Astrocyte of the spinal cord (primary cell): Measurements from ENCODE around the gene VSTM2B.
A peak's percentile ranks its signal among the peaks of the same experiment; 100 is the strongest.

Experiments used
- DNase-seq: peaks from one replicate; pipeline ENCODE4 v3.0.0; 2011; ENCODE audit warnings: low read depth, low spot score
- H3K4me3 ChIP-seq: 2 replicates; pipeline ENCODE4 v1.5.1; 2011; ENCODE audit warnings: low read depth, mild to moderate bottlenecking, low read length, moderate library complexity
- in situ Hi-C: cut with HindIII; loops from 2 replicates; pipeline ENCODE4 v1.10.0; 2017; ENCODE audit warnings: low sequenced_read_pairs
- TF ChIP-seq, protein P1 (sequence below): IDR thresholded peaks from 2 replicates; pipeline ENCODE4 v1.5.1; 2012; ENCODE audit warnings: low read depth, mild to moderate bottlenecking, low read length, inconsistent platforms

VSTM2B gene

DNA sequence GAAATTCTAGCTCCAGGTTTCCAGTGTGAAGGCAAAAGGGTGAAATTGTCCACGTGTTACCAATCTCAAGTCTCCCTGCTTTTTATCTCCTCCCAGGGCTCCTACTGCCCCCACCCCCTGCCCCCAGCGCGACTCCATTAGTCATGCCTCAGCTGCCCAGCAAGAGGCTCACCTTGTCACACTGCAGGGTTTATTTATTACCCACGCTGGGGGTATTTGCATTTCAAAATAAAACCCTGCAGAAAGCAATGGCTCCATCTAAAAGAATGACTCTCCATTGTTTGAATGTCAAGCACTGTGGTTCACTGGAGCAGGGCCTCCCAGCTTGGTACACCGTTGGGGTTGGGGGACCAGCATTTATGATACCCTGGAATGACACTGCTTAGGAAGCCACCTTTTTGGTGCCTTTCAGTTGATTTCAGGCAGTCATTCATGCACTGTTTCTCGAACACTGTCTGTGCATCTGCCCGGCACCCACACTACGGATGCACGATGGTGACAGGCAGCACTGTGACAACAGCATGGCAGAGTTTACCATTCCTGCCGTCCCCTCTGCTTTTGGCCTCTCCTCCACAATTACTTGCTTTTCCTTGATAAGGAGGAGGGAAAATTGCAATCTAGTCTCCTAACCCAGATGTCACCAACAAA is 70.4 kb downstream of the VSTM2B start:
- DNase-seq, result no peak
- TF ChIP-seq, protein P1, sequence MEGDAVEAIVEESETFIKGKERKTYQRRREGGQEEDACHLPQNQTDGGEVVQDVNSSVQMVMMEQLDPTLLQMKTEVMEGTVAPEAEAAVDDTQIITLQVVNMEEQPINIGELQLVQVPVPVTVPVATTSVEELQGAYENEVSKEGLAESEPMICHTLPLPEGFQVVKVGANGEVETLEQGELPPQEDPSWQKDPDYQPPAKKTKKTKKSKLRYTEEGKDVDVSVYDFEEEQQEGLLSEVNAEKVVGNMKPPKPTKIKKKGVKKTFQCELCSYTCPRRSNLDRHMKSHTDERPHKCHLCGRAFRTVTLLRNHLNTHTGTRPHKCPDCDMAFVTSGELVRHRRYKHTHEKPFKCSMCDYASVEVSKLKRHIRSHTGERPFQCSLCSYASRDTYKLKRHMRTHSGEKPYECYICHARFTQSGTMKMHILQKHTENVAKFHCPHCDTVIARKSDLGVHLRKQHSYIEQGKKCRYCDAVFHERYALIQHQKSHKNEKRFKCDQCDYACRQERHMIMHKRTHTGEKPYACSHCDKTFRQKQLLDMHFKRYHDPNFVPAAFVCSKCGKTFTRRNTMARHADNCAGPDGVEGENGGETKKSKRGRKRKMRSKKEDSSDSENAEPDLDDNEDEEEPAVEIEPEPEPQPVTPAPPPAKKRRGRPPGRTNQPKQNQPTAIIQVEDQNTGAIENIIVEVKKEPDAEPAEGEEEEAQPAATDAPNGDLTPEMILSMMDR, result no peak
- in situ Hi-C loops, result no loop called here
- no peak overlapping the region for H3K4me3 ChIP-seq

DNA sequence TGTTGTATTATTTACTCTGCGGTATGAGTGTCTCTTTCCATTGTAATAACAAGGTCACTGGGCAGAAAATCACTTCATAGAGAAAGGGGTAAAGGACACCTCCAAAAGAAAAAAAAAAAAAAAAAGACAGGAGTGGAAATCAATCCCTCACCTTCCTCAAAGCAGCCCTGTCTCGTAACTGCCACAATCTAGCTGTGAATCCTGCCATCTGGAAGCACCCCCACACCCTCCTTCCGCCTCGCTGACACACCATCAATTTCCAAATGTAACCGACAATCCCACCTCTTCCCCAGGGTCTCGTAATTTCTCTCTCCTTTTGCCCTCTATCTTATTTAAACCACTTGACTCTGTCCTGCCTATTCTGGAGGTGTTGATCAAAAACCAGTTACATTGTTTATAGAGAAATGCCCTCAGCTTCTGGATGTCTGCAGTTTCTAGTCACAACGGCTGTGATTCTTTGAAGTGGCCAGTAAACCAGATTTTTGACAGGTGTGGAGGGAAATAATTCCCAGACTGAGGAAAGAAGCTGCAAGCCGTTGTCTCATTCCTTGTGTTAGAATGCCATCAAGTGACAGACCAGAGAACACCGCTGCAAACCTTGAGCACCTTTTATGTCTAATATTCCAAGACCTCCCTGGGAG is 71.2 kb downstream of the VSTM2B start:
- H3K4me3 ChIP-seq, result no peak overlapping the region
- in situ Hi-C loops, result no loop called here
- TF ChIP-seq, protein P1, result peak; percentile 22
- DNase-seq, result peak; percentile 6

DNA sequence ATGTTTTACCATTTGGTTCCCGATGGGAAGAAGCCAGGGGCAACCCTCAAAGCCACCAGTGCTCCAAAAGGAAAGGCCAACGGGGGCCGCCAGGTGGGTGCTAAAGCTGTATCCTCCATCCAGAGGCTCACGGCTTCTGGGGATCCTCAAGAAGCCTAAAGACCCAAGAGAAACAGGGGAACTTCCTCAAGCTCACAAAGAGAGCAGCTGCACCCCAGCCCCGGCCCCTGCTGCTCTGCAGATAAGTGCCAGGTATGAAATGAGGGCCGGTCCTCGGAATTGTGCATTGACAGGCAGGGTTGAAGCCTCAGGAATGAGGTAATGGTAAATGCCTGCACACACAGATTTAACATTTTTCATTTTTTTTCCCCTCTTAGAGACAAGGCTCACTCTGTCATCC is 72.2 kb downstream of the VSTM2B start:
- in situ Hi-C loops, result no loop called here

DNA sequence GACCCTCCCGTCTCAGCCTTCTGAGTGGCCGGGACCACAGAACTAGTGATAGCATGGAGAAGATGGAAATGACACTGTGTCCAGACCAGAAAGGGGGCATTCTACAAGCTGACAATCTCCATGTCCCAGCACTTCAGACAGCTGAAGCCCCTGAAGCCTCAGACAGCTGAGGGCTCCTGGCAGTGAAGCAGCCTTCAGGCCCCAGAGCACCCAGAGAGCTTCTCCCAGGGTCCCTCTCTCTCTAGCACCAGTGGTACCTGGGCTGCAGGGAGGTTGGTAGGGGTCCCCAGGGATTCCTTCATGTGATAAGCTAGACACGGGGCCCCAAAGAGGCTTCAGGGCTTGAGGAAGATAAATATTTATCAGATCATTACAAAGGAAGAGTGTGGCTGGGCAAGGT is 72.7 kb downstream of the VSTM2B start:
- TF ChIP-seq, protein P1, result no peak
- DNase-seq, result no peak
- in situ Hi-C loops, result no loop called here
- H3K4me3 ChIP-seq, result no peak overlapping the region

More for the DNA sequence above, 72.2 kb downstream of the VSTM2B start:
- DNase-seq, result no peak
- H3K4me3 ChIP-seq, result no peak overlapping the region
- TF ChIP-seq, protein P1, result no peak

DNA sequence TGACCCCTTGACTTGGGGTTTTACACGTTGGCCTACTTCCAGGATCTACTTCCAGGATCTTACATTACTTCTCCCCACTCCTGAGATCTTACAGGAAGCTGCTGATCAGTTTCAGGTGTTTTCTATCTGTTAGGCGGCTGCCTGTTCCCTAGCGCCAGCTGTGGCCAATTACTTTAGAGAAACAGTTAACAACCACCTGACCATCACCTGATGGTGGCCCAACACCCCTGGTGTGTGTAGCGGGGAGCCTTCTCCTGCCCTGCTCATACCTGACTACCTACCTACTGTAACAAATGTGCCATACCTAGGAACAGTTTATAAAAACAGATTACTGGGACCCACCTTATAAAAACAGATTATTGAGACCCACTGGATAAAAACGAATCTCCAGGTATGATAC is 77.5 kb downstream of the VSTM2B start:
- in situ Hi-C loops, result no loop called here
- no peak for DNase-seq
- TF ChIP-seq, protein P1, result no peak
- no peak overlapping the region for H3K4me3 ChIP-seq

DNA sequence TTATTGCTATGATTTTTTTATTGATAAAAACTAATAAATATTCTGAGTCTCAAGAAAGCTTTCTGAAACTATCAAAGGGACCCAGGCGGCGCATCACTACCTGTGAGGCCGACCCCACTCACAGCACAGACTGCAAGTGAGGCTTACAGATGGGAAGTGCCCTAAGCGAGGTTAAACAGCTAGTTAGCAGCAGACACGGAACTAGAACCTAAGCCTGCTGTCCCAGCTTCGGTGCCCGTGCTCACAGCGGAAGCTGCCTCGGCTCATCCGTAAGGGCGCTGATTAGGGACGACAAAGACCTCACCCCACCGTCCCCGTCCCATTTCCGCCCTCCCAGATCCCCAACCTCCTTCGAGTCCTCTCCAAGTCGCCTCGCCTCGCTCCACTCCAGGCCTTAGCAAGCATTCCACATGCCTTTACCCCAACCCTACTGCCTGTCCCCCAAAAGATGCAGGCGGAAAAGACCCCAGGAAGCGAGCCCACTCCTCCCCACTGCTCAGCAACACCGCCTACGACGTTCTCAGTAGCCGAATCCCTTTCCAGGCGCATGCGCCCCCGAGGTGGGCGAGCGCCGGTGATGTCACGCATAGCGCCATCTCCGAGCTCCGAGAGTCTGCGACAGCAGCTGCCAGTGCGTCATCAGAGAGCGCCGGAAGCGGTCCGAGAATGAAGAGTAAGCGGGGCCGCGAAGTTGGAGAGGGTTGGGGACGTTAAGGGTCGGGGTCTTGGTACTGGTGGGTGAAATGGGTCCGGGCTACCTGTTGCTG is 80.0 kb downstream of the VSTM2B start, which contains the start of gene POP4:
TSS of gene POP4 (plus strand) at position 631 of the 767 bp plus-strand sequence. CDS start at position 667, 36 bp downstream.
- TF ChIP-seq, protein P1, result no peak
- in situ Hi-C loops, result no loop called here
- peak within 1 kb of the TSS; percentile 84 for H3K4me3 ChIP-seq
- DNase-seq, result peak; percentile 95
